Activated naive CD4-positive, alpha-beta T cell treated with anti-CD3 and anti-CD28 coated beads, Interleukin-2, amount 50 U/mL, for 72 hours (primary cell): Measurements from ENCODE around the gene PRR33. TPM values are rescaled to one million over a fixed set of nuclear protein-coding genes. Genes with fewer than 3 reads are reported as not detected.
A peak's percentile ranks its signal among the peaks of the same experiment; 100 is the strongest.

Experiments used
- ATAC-seq, 2 donors: fragments of 150-1000 bp; cut with Tn5 transposase; 2 replicates each; pipeline ENCODE4 v1.10.0; 2021; ENCODE audit warnings: mild to moderate bottlenecking in 2 of 2, moderate library complexity in 2 of 2
- DNase-seq, 2 donors: peaks; one replicate each; pipeline ENCODE4 v3.0.0; 2021 to 2022; ENCODE audit warnings: low spot score in 2 of 2
- H3K27ac Mint-ChIP-seq, 2 donors: one replicate each; pipeline ENCODE4 v1.8.0; 2022; ENCODE audit warnings: mild to moderate bottlenecking in 2 of 2, mixed read lengths in 2 of 2
- H3K36me3 Mint-ChIP-seq, 2 donors: one replicate each; pipeline ENCODE4 v1.8.0; 2022; ENCODE audit warnings: mixed read lengths in 2 of 2
- H3K9me3 Mint-ChIP-seq, 2 donors: one replicate each; pipeline ENCODE4 v1.8.0; 2022; ENCODE audit warnings: mixed read lengths in 2 of 2
- total RNA-seq, 2 donors: library from RNA; stranded (reverse); gene quantifications; one replicate each; pipeline ENCODE4 v1.2.3, GENCODE V29; 2022

PRR33 gene
- total RNA-seq, 2 donors from 2014 or later = 0.12 to 0.20 TPM

- DNase-seq (no peak), ATAC-seq (no peak)
- Mint-ChIP-seq H3K36me3 (no peaks in the 10 kb centered on the region), H3K27ac (no peak overlapping the region), H3K9me3 (no peaks in the 10 kb centered on the region)
These were observed 24.9 kb downstream of the PRR33 start for GRCh38 chr11:1866776-1867175.

- ATAC-seq (no peak), DNase-seq (no peak)
- Mint-ChIP-seq H3K9me3 (no peaks in the 10 kb centered on the region), H3K27ac (no peak overlapping the region), H3K36me3 (no peaks in the 10 kb centered on the region)
These were observed 25.5 kb downstream of the PRR33 start for GRCh38 chr11:1866226-1866625.

- DNase-seq (no peak), ATAC-seq (peak in 1 of 2 donors; percentile 23)
- Mint-ChIP-seq H3K36me3 (no peaks in the 10 kb centered on the region), H3K27ac (peak overlapping the region in 1 of 2 donors; percentile 57), H3K9me3 (no peaks in the 10 kb centered on the region)
These were observed 26.6 kb downstream of the PRR33 start for GRCh38 chr11:1864831-1865665.

- Mint-ChIP-seq H3K27ac (no peak overlapping the region), H3K36me3 (no peaks in the 10 kb centered on the region), H3K9me3 (no peaks in the 10 kb centered on the region)
- ATAC-seq (no peak), DNase-seq (no peak)
These were observed 27.5 kb downstream of the PRR33 start for GRCh38 chr11:1864231-1864630.

GRCh38 chr11:1863352-1864216, 28.1 kb downstream of the PRR33 start:
- peak overlapping the region in 1 of 2 donors; percentile 37 for H3K27ac Mint-ChIP-seq
- H3K9me3 Mint-ChIP-seq = no peaks in the 10 kb centered on the region
- no peaks in the 10 kb centered on the region for H3K36me3 Mint-ChIP-seq
- ATAC-seq (no peak), DNase-seq (no peak)

GRCh38 chr11:1862588-1863351, 28.9 kb downstream of the PRR33 start:
- DNase-seq (no peak), ATAC-seq (peak in 1 of 2 donors; percentile 20)
- no peaks in the 10 kb centered on the region for H3K9me3 Mint-ChIP-seq
- H3K36me3 Mint-ChIP-seq = no peaks in the 10 kb centered on the region
- peak overlapping the region in 1 of 2 donors; percentile 37 for H3K27ac Mint-ChIP-seq

- DNase-seq (no peak), ATAC-seq (no peak)
- no peak overlapping the region for H3K27ac Mint-ChIP-seq
- no peaks in the 10 kb centered on the region for H3K36me3 Mint-ChIP-seq
- no peaks in the 10 kb centered on the region for H3K9me3 Mint-ChIP-seq
These were observed 30.0 kb downstream of the PRR33 start for GRCh38 chr11:1861435-1862411.

- no peaks in the 10 kb centered on the region for H3K9me3 Mint-ChIP-seq
- ATAC-seq = no peak
- no peak overlapping the region for H3K27ac Mint-ChIP-seq
- no peak for DNase-seq
- no peaks in the 10 kb centered on the region for H3K36me3 Mint-ChIP-seq
These were observed 31.6 kb downstream of the PRR33 start for GRCh38 chr11:1860108-1860507.

- DNase-seq = no peak
- peaks cover 0 to 2% of the 10 kb centered on the region in 2 donors for H3K36me3 Mint-ChIP-seq
These were observed 32.7 kb downstream of the PRR33 start for GRCh38 chr11:1859004-1859403.

GRCh38 chr11:1858576-1858975, 33.1 kb downstream of the PRR33 start:
- DNase-seq (no peak), ATAC-seq (no peak)
- Mint-ChIP-seq H3K9me3 (no peaks in the 10 kb centered on the region), H3K36me3 (peaks cover 3 to 6% of the 10 kb centered on the region in 2 donors), H3K27ac (no peak overlapping the region)

More at GRCh38 chr11:1859004-1859403, 32.7 kb downstream of the PRR33 start:
- Mint-ChIP-seq H3K9me3 (no peaks in the 10 kb centered on the region), H3K27ac (no peak overlapping the region)
- ATAC-seq = no peak

- H3K36me3 Mint-ChIP-seq = peaks cover 8 to 11% of the 10 kb centered on the region in 2 donors
- no peak overlapping the region for H3K27ac Mint-ChIP-seq
- no peak for ATAC-seq
- DNase-seq = no peak
- H3K9me3 Mint-ChIP-seq = no peaks in the 10 kb centered on the region
These were observed 33.5 kb downstream of the PRR33 start for GRCh38 chr11:1858154-1858553.

GRCh38 chr11:1857064-1857463, 34.6 kb downstream of the PRR33 start:
- H3K27ac Mint-ChIP-seq = no peak overlapping the region
- DNase-seq (no peak), ATAC-seq (no peak)
- no peaks in the 10 kb centered on the region for H3K9me3 Mint-ChIP-seq
- H3K36me3 Mint-ChIP-seq = peaks cover 11 to 15% of the 10 kb centered on the region in 2 donors

GRCh38 chr11:1856306-1857005, 35.2 kb downstream of the PRR33 start:
- no peak for ATAC-seq
- no peak for DNase-seq
- H3K27ac Mint-ChIP-seq = peak overlapping the region; percentile 19 to 36
- H3K9me3 Mint-ChIP-seq = no peaks in the 10 kb centered on the region
- H3K36me3 Mint-ChIP-seq = peaks cover 11 to 15% of the 10 kb centered on the region in 2 donors

GRCh38 chr11:1855886-1856265, 35.8 kb downstream of the PRR33 start:
- H3K27ac Mint-ChIP-seq = peak overlapping the region in 1 of 2 donors; percentile 36

More at GRCh38 chr11:1855886-1856265, 35.8 kb downstream of the PRR33 start:
- Mint-ChIP-seq H3K36me3 (peaks cover 11 to 15% of the 10 kb centered on the region in 2 donors), H3K9me3 (no peaks in the 10 kb centered on the region)
- ATAC-seq = no peak
- no peak for DNase-seq
